ENCODE data around the gene ZNF14. TPM values are rescaled to one million over a fixed set of nuclear protein-coding genes. Genes with fewer than 3 reads are reported as not detected.
"Not testable (repeated sequence)": the region's sequence is repeated elsewhere in the genome, so short reads cannot be mapped to it uniquely, and the experiment has no call there.

The ZNF14 gene
- total and polyA plus RNA-seq, 9 of the 15 experiments (the other 6 are each of a cell fraction or from before 2014, with no cell fraction given): 1.9 to 7.0 (median 4.0) TPM

DNA sequence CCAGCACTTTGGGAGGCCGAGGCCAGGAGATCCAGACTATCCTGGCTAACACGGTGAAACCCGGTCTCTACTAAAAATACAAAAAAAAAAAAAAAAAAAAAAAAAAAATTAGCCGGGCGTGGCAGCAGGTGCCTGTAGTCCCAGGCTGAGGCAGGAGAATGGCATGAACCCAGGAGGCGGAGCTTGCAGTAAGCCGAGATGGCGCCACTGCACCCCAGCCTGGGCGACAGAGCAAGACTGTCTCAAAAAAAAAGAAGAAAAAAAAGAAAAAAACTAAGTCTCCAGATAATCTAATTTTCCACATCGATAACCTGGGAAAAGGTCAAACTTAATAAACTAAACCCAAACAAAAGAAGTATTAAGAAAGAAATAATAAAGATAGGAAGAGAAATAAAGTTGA, 39.1 kb upstream of the ZNF14 start:
- CTCF ChIA-PET (ENCODE audit: low intra/inter-chr PET ratio); H3K36me3 ChIP-seq (ENCODE audit: control insufficient read depth, insufficient read depth, low read length); H3K9me3 ChIP-seq (replicated peaks; ENCODE audit: control insufficient read depth, insufficient read depth, low read depth, low read length); H3K4me3 ChIP-seq; H3K27me3 ChIP-seq (ENCODE audit: control insufficient read depth in 2 of 2, insufficient read depth in 2 of 2, low read length in 2 of 2); intact Hi-C loops (cut with micrococcal nuclease); H3K4me1 ChIP-seq (replicated peaks in 1 of 2; ENCODE audit: control insufficient read depth in 2 of 2, insufficient read depth in 2 of 2, low read length in 2 of 2); H4K20me1 ChIP-seq (replicated peaks; ENCODE audit: control insufficient read depth, insufficient read depth, low read length); BruUV-seq (replicated peaks); FAIRE-seq; H3K27ac ChIP-seq (ENCODE audit: extremely low read depth, low read depth, low read length); H3K9ac ChIP-seq (ENCODE audit: insufficient read depth in 1 of 2, low read depth in 2 of 2, low read length in 2 of 2); ATAC-seq; H2AFZ ChIP-seq (ENCODE audit: low read depth, low read length); H3K79me2 ChIP-seq (ENCODE audit: control insufficient read depth, insufficient read depth, low read length); H3K4me2 ChIP-seq (ENCODE audit: insufficient read depth, low read length); DNase-seq (ENCODE audit: extremely low read depth in 1 of 4, low spot score in 3 of 4); H3K9me1 ChIP-seq (ENCODE audit: control insufficient read depth, insufficient read depth, low read length); POLR2A ChIA-PET; in situ Hi-C loops (cut with MboI): not testable (repeated sequence)
- 33% methylated on average over 4 of the region's 10 CpGs for WGBS (ENCODE audit: insufficient coverage, low coverage, missing lambda C conversion rate)

DNA sequence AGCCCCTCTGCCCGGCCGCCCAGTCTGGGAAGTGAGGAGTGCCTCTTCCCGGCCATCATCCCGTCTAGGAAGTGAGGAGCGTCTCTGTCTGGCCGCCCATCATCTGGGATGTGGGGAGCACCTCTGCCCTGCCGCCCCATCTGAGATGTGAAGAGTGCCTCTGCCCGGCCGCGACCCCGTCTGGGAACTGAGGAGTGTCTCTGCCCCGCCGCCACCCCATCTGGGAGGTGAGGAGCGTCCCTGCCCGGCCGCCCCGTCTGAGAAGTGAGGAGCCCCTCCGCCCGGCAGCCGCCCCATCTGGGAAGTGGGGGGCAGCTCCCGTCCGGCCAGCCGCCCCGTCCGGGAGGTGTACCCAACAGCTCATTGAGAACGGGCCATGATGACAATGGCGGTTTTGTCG, 37.1 kb upstream of the ZNF14 start:
- H3K4me2 ChIP-seq (ENCODE audit: insufficient read depth, low read length); BruUV-seq (replicated peaks); CTCF ChIA-PET (ENCODE audit: low intra/inter-chr PET ratio); intact Hi-C loops (cut with micrococcal nuclease); H3K9ac ChIP-seq (ENCODE audit: insufficient read depth in 1 of 2, low read depth in 2 of 2, low read length in 2 of 2); H3K4me1 ChIP-seq (replicated peaks in 1 of 2; ENCODE audit: control insufficient read depth in 2 of 2, insufficient read depth in 2 of 2, low read length in 2 of 2); H3K27me3 ChIP-seq (ENCODE audit: control insufficient read depth in 2 of 2, insufficient read depth in 2 of 2, low read length in 2 of 2); H3K79me2 ChIP-seq (ENCODE audit: control insufficient read depth, insufficient read depth, low read length); H3K4me3 ChIP-seq; DNase-seq (ENCODE audit: extremely low read depth in 1 of 4, low spot score in 3 of 4); H3K27ac ChIP-seq (ENCODE audit: extremely low read depth, low read depth, low read length); FAIRE-seq; H4K20me1 ChIP-seq (replicated peaks; ENCODE audit: control insufficient read depth, insufficient read depth, low read length); POLR2A ChIA-PET; H3K9me1 ChIP-seq (ENCODE audit: control insufficient read depth, insufficient read depth, low read length); H3K9me3 ChIP-seq (replicated peaks; ENCODE audit: control insufficient read depth, insufficient read depth, low read depth, low read length); H3K36me3 ChIP-seq (ENCODE audit: control insufficient read depth, insufficient read depth, low read length); H2AFZ ChIP-seq (ENCODE audit: low read depth, low read length); in situ Hi-C loops (cut with MboI); ATAC-seq: not testable (repeated sequence)
- WGBS (ENCODE audit: insufficient coverage, low coverage, missing lambda C conversion rate): 38% methylated on average over 12 of the region's 28 CpGs

Measured in K562 (cell line).